HEK293 (cell line): Measurements from ENCODE around the gene ZBED1.
A peak's percentile ranks its signal among the peaks of the same experiment; 100 is the strongest.
"Not testable (repeated sequence)": the region's sequence is repeated elsewhere in the genome, so short reads cannot be mapped to it uniquely, and the experiment has no call there.

Source experiments
- CTCF ChIA-PET: fragments of 350-600 bp; formaldehyde crosslinking; extraction: SDS; loops from one replicate; lab custom pipeline; 2021; ENCODE audit warnings: antibody characterized with exemption; lab: Yijun Ruan, JAX
- POLR2A ChIA-PET: fragments of 300-600 bp; formaldehyde crosslinking; extraction: SDS; loops from one replicate; lab custom pipeline; 2020; ENCODE audit warnings: antibody characterized with exemption, inconsistent platforms; lab: Yijun Ruan, JAX
- H3K27ac ChIP-seq: fragments of 200-500 bp; sonication (Bioruptor generic); 2 replicates; pipeline ENCODE4 v1.5.1; 2014; ENCODE audit warnings: low read depth, low read length, control low read depth, inconsistent platforms; ENCODE audit errors: extremely low read depth
- H3K36me3 ChIP-seq, 2 experiments: fragments of 200-500 bp in 1 of 2; sonication (Bioruptor generic) in 1 of 2; 1 replicate in 1 of 2; 2 replicates in 1 of 2; pipeline ENCODE4 v1.5.1; 2014 to 2017; ENCODE audit warnings: inconsistent platforms in 2 of 2, low read length in 2 of 2; ENCODE audit not compliant: control insufficient read depth in 2 of 2, insufficient read depth in 1 of 2
- H3K4me1 ChIP-seq: fragments of 200-500 bp; sonication (Bioruptor generic); 2 replicates; pipeline ENCODE4 v1.5.1; 2014; ENCODE audit warnings: mild to moderate bottlenecking, low read length, inconsistent platforms; ENCODE audit not compliant: control insufficient read depth, insufficient read depth
- H3K4me3 ChIP-seq: 2 replicates; pipeline ENCODE4 v1.5.1; 2011; ENCODE audit warnings: low read depth, mild to moderate bottlenecking, control low read depth, low read length, moderate library complexity
- H3K9me3 ChIP-seq: fragments of 200-500 bp; sonication (Bioruptor generic); 2 replicates; pipeline ENCODE4 v1.5.1; 2014; ENCODE audit warnings: low read depth, low read length, inconsistent platforms; ENCODE audit not compliant: control insufficient read depth, insufficient read depth
- GFI1B ChIP-seq: fragments of 450-650 bp; formaldehyde crosslinking; IDR thresholded peaks from 2 replicates; pipeline ENCODE4 v1.5.1; 2016; ENCODE audit warnings: missing biosample characterization, missing genetic modification characterization
- HOXD13 ChIP-seq: sonication (generic); formaldehyde crosslinking; IDR thresholded peaks from 2 replicates; pipeline ENCODE4 v1.8.0; 2022; ENCODE audit warnings: missing genetic modification reagents, borderline replicate concordance
- KLF10 ChIP-seq: fragments of 450-650 bp; IDR thresholded peaks from 2 replicates; pipeline ENCODE4 v1.5.1; 2018; ENCODE audit warnings: missing biosample characterization, mild to moderate bottlenecking, missing genetic modification characterization
- REPIN1 ChIP-seq: fragments of 450-650 bp; formaldehyde crosslinking; IDR thresholded peaks from 2 replicates; pipeline ENCODE4 v1.5.1; 2017; ENCODE audit warnings: missing biosample characterization, missing genetic modification characterization, low read depth
- ZFP69B ChIP-seq: fragments of 450-650 bp; formaldehyde crosslinking; IDR thresholded peaks from 2 replicates; pipeline ENCODE4 v1.5.1; 2016; ENCODE audit warnings: missing biosample characterization, missing genetic modification characterization
- ZNF112 ChIP-seq: fragments of 450-650 bp; formaldehyde crosslinking; IDR thresholded peaks from 2 replicates; pipeline ENCODE4 v1.5.0; 2017; ENCODE audit warnings: missing biosample characterization, missing genetic modification characterization
- ZNF146 ChIP-seq: fragments of 450-650 bp; formaldehyde crosslinking; IDR thresholded peaks from 2 replicates; pipeline ENCODE4 v1.5.1; 2016; ENCODE audit warnings: missing biosample characterization, missing genetic modification characterization
- ZNF155 ChIP-seq: fragments of 450-650 bp; formaldehyde crosslinking; IDR thresholded peaks from 2 replicates; pipeline ENCODE4 v1.5.1; 2016; ENCODE audit warnings: missing biosample characterization, missing genetic modification characterization
- ZNF184 ChIP-seq: fragments of 450-650 bp; IDR thresholded peaks from 2 replicates; pipeline ENCODE4 v1.5.1; 2018; ENCODE audit warnings: missing biosample characterization, mild to moderate bottlenecking, missing genetic modification characterization
- ZNF274 ChIP-seq, 2 experiments: fragments of 200-500 bp in 1 of 2; fragments of 450-650 bp in 1 of 2; sonication (Bioruptor generic) in 1 of 2; formaldehyde crosslinking in 1 of 2; IDR thresholded peaks; 2 replicates each; pipeline versions ENCODE4 v1.5.1 to v1.6.1; 2014 to 2016; ENCODE audit warnings: borderline replicate concordance in 1 of 2, inconsistent platforms in 1 of 2, low read length in 1 of 2, missing biosample characterization in 1 of 2, missing genetic modification characterization in 1 of 2
- ZNF324 ChIP-seq: fragments of 450-650 bp; formaldehyde crosslinking; IDR thresholded peaks from 2 replicates; pipeline ENCODE4 v1.5.1; 2016; ENCODE audit warnings: missing biosample characterization, missing genetic modification characterization
- ZNF629 ChIP-seq: fragments of 450-650 bp; formaldehyde crosslinking; IDR thresholded peaks from 2 replicates; pipeline ENCODE4 v1.5.1; 2017; ENCODE audit warnings: missing biosample characterization, missing genetic modification characterization
- ZNF639 ChIP-seq: fragments of 450-650 bp; formaldehyde crosslinking; IDR thresholded peaks from 2 replicates; pipeline ENCODE4 v1.5.1; 2016; ENCODE audit warnings: missing biosample characterization, missing genetic modification characterization
- ZNF777 ChIP-seq: fragments of 450-650 bp; formaldehyde crosslinking; IDR thresholded peaks from 2 replicates; pipeline ENCODE4 v1.5.1; 2017; ENCODE audit warnings: missing biosample characterization, missing genetic modification characterization, borderline replicate concordance
- ZNF830 ChIP-seq: fragments of 450-650 bp; IDR thresholded peaks from 2 replicates; pipeline ENCODE4 v1.5.0; 2018; ENCODE audit warnings: missing biosample characterization, missing genetic modification characterization, low read depth, mild to moderate bottlenecking, moderate library complexity
- TF ChIP-seq, protein P1 (sequence below): fragments of 450-650 bp; formaldehyde crosslinking; IDR thresholded peaks from 2 replicates; pipeline ENCODE4 v1.5.1; 2016; ENCODE audit warnings: missing biosample characterization, missing genetic modification characterization

Gene ZBED1

GRCh38 chrX:2536974-2537373 lies 36.2 kb upstream of the ZBED1 start:
- no peaks in the 10 kb centered on the region for H3K9me3 ChIP-seq
- no peak overlapping the region for H3K27ac ChIP-seq
- no peak for TF ChIP-seq ZNF639
- no peak for TF ChIP-seq ZNF830 (tag by site-specific recombination)
- POLR2A ChIA-PET: no interaction called here
- H3K4me3 ChIP-seq: no peak overlapping the region
- no peaks in the 10 kb centered on the region for H3K36me3 ChIP-seq
- CTCF ChIA-PET: no interaction called here
- H3K4me1 ChIP-seq: no peaks in the 10 kb centered on the region; the same call in 1 of the 2 replicates

DNA sequence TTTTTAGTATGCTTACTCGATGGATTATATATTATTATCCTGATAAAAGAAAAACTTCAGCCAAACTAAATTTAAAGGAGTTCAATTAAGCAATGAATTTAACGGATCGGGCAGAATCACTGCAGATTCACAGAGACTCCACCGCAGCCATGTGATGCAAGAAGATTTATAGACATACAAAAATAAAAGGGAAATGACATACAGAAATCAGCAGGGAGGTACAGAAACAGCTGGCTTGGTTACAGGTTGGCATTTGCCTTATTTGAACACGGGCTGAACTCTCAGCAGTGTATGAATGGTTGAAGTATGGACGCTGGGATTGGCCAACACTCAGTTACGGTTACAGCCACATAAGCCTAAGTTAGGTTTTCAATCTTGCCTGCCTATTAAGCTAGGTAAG lies 35.4 kb upstream of the ZBED1 start:
- no peak overlapping the region for H3K4me3 ChIP-seq
- no peak overlapping the region for H3K27ac ChIP-seq
- H3K9me3 ChIP-seq: no peaks in the 10 kb centered on the region
- H3K36me3 ChIP-seq: no peaks in the 10 kb centered on the region
- H3K4me1 ChIP-seq: no peaks in the 10 kb centered on the region; the same call in 1 of the 2 replicates
- POLR2A ChIA-PET: no interaction called here
- TF ChIP-seq REPIN1: no peak
- TF ChIP-seq ZNF184 (tag by site-specific recombination): no peak
- TF ChIP-seq ZNF112 (tag by site-specific recombination): no peak
- TF ChIP-seq GFI1B (tag by site-specific recombination): no peak
- TF ChIP-seq HOXD13 (CRISPR knock-in tag): no peak
- TF ChIP-seq ZNF629 (tag by site-specific recombination): no peak
- CTCF ChIA-PET: no interaction called here

DNA sequence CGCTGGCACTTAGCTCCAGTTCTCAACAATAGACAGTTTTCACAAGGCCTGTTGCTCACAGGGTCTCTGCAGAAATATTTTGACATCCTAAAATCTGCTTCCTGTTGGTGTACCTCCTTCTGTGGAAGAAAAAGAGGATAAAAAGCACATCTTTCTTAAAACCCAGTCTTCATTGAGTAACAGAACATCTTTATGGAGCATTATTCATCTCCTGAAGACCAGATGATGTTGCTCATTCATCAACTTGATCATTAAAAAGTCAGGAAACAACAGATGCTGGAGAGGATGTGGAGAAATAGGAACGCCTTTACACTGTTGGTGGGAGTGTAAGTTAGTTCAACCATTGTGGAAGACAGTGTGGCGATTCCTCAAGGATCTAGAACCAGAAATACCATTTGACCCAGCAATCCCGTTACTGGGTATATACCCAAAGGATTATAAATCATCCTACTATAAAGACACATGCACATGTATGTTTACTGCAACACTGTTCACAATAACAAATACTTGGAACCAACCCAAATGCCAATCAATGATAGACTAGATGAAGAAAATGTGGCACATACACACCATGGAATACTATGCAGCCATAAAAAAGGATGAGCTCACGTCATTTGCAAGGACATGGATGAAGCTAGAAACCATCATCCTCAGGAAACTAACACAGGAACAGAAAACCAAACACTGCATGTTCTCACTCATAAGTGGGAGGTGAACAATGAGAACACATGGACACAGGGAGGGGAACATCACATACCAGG lies 33.7 kb upstream of the ZBED1 start:
- H3K4me1 ChIP-seq, POLR2A ChIA-PET, CTCF ChIA-PET, H3K27ac ChIP-seq, H3K9me3 ChIP-seq, H3K36me3 ChIP-seq, H3K4me3 ChIP-seq: not testable (repeated sequence)
- TF ChIP-seq ZNF146 (tag by site-specific recombination): peak; percentile 62; the same call in 1 of the 2 replicates

- Histone ChIP-seq H3K36me3 (no peaks in the 10 kb centered on the region), H3K9me3 (no peaks in the 10 kb centered on the region), H3K4me1 (no peaks in the 10 kb centered on the region; the same call in 1 of the 2 replicates), H3K4me3 (no peak overlapping the region), H3K27ac (no peak overlapping the region)
- POLR2A ChIA-PET: no interaction called here
- CTCF ChIA-PET: no interaction called here
- TF ChIP-seq ZNF155 (tag by site-specific recombination) (no peak), ZNF324 (tag by site-specific recombination) (no peak), ZNF777 (no peak), KLF10 (tag by site-specific recombination) (no peak), ZNF274 (IDR thresholded peaks at IDR 0.05; ENCODE audit: low read length) (no peak), ZNF274 (tag by site-specific recombination; IDR thresholded peaks at IDR 0.05; ENCODE audit: borderline replicate concordance) (no peak), ZFP69B (tag by site-specific recombination) (peak; percentile 76; the same call in 1 of the 2 replicates)
- TF ChIP-seq, protein P1, sequence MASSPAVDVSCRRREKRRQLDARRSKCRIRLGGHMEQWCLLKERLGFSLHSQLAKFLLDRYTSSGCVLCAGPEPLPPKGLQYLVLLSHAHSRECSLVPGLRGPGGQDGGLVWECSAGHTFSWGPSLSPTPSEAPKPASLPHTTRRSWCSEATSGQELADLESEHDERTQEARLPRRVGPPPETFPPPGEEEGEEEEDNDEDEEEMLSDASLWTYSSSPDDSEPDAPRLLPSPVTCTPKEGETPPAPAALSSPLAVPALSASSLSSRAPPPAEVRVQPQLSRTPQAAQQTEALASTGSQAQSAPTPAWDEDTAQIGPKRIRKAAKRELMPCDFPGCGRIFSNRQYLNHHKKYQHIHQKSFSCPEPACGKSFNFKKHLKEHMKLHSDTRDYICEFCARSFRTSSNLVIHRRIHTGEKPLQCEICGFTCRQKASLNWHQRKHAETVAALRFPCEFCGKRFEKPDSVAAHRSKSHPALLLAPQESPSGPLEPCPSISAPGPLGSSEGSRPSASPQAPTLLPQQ (tag by site-specific recombination): peak; percentile 89
These were observed 32.6 kb upstream of the ZBED1 start for GRCh38 chrX:2533424-2533823.
